Esophagus squamous epithelium (tissue), 5 donors: ENCODE measurements around the gene ADCK1. TPM values are rescaled to one million over a fixed set of nuclear protein-coding genes. Genes with fewer than 3 reads are reported as not detected.

Experiments
- DNase-seq: peaks from one replicate; lab custom pipeline; 2025; lab: John Stamatoyannopoulos, UW
- H3K27ac ChIP-seq, 4 donors: fragments of 200-600 bp; sonication (generic); one replicate each; pipeline ENCODE4 v1.5.1; 2016 to 2019; ENCODE audit warnings: mild to moderate bottlenecking in 1 of 4
- H3K27me3 ChIP-seq, 4 donors: fragments of 200-600 bp; sonication (generic); 1 replicate in 3 of 4; 2 replicates in 1 of 4; pipeline versions ENCODE4 v1.5.1 to v1.6.0; 2017 to 2021; ENCODE audit warnings: antibody characterized with exemption in 1 of 4
- H3K36me3 ChIP-seq, 3 donors: fragments of 200-600 bp; sonication (generic); one replicate each; pipeline ENCODE4 v1.5.1; 2016 to 2019
- H3K4me1 ChIP-seq, 3 donors: fragments of 200-600 bp; sonication (generic); one replicate each; pipeline ENCODE4 v1.5.1; 2017 to 2019
- H3K4me3 ChIP-seq, 4 donors: fragments of 200-600 bp; sonication (generic); 1 replicate in 3 of 4; 2 replicates in 1 of 4; pipeline ENCODE4 v1.5.1; 2016 to 2019; ENCODE audit warnings: mild to moderate bottlenecking in 2 of 4, moderate library complexity in 1 of 4
- H3K9me3 ChIP-seq, 3 donors: fragments of 200-600 bp; sonication (generic); one replicate each; pipeline ENCODE4 v1.5.1; 2016 to 2019
- CTCF ChIP-seq, 6 experiments: fragments of 450-650 bp in 4 of 6; fragments of 200-600 bp in 2 of 6; sonication (generic) in 2 of 6; IDR thresholded peaks; one replicate each; pipeline ENCODE4 v1.5.1; 2016 to 2019; ENCODE audit warnings: antibody characterized with exemption in 6 of 6, mild to moderate bottlenecking in 4 of 6, moderate library complexity in 4 of 6
- POLR2A ChIP-seq, 4 donors: fragments of 450-650 bp; IDR thresholded peaks; one replicate each; pipeline ENCODE4 v1.6.1; 2017; ENCODE audit warnings: antibody characterized with exemption in 4 of 4, mild to moderate bottlenecking in 4 of 4, moderate library complexity in 3 of 4
- WGBS, 2 donors: methylation state at CpG; one replicate each; pipeline ENCODE4 v1.1.5; 2018; 5-methylcytosine and 5-hydroxymethylcytosine counted together
- intact Hi-C: fragments of 100-400 bp; cut with DNase I; formaldehyde crosslinking; loops from one replicate; pipeline ENCODE4 v1.15.0; 2022
- total RNA-seq, 4 donors: library from RNA; depleted of rRNA; stranded (reverse); fragments of >200 nt; gene quantifications; one replicate each; pipeline ENCODE4 v1.1.0, GENCODE V29; 2016
- donor health status: DM: yes; HTN: yes; CAD: no.

The ADCK1 gene
- total RNA-seq, 4 donors from 2014 or later = 3.6 to 5.4 (median 4.4) TPM

- Histone ChIP-seq H3K27me3 (no peaks in the 10 kb centered on the region), H3K4me1 (peaks cover 0 to 6% (median 0%) of the 10 kb centered on the region in 3 donors), H3K9me3 (no peaks in the 10 kb centered on the region), H3K27ac (no peak overlapping the region), H3K4me3 (no peak overlapping the region), H3K36me3 (no peaks in the 10 kb centered on the region)
- DNase-seq = no peak
- intact Hi-C loops = no loop called here
- TF ChIP-seq CTCF (IDR thresholded peaks at IDR 0.05) (no peak), POLR2A (IDR thresholded peaks at IDR 0.05) (no peak)
- 88 to 100% methylated on average over 3 to 4 of the region's 5 CpGs for WGBS, 2 donors
Measured at GRCh38 chr14:77880056-77880455, 80.1 kb downstream of the ADCK1 start.

- 48 to 60% methylated on average over 1 to 5 of the region's 5 CpGs for WGBS, 2 donors
- Histone ChIP-seq H3K9me3 (no peaks in the 10 kb centered on the region), H3K4me1 (peaks cover 0 to 6% (median 0%) of the 10 kb centered on the region in 3 donors), H3K4me3 (no peak overlapping the region), H3K27ac (no peak overlapping the region), H3K36me3 (peaks cover 0 to 3% (median 0%) of the 10 kb centered on the region in 3 donors), H3K27me3 (no peaks in the 10 kb centered on the region)
- no peak for DNase-seq
- TF ChIP-seq POLR2A (IDR thresholded peaks at IDR 0.05) (no peak), CTCF (IDR thresholded peaks at IDR 0.05) (no peak)
- intact Hi-C loops = no loop called here
Measured at GRCh38 chr14:77882098-77882497, 82.2 kb downstream of the ADCK1 start.

- 40 to 55% methylated on average over 1 to 4 of the region's 4 CpGs for WGBS, 2 donors
- Histone ChIP-seq H3K27ac (no peak overlapping the region), H3K9me3 (no peaks in the 10 kb centered on the region), H3K4me1 (peaks cover 0 to 6% (median 0%) of the 10 kb centered on the region in 3 donors), H3K4me3 (no peak overlapping the region), H3K36me3 (peaks cover 0 to 8% (median 0%) of the 10 kb centered on the region in 3 donors), H3K27me3 (no peaks in the 10 kb centered on the region)
- intact Hi-C loops = no loop called here
- TF ChIP-seq CTCF (IDR thresholded peaks at IDR 0.05) (no peak), POLR2A (IDR thresholded peaks at IDR 0.05) (no peak)
- no peak for DNase-seq
Measured at GRCh38 chr14:77882636-77883035, 82.7 kb downstream of the ADCK1 start.

- H3K4me3 ChIP-seq = no peak overlapping the region
- no peak for DNase-seq
- TF ChIP-seq CTCF (IDR thresholded peaks at IDR 0.05) (no peak), POLR2A (IDR thresholded peaks at IDR 0.05) (no peak)
- H3K27me3 ChIP-seq = no peaks in the 10 kb centered on the region
- WGBS, 2 donors = 84 to 91% methylated on average over 7 of the region's 7 CpGs
- peaks cover 0 to 15% (median 0%) of the 10 kb centered on the region in 3 donors for H3K36me3 ChIP-seq
- no peak overlapping the region for H3K27ac ChIP-seq
- H3K4me1 ChIP-seq = peaks cover 0 to 6% (median 0%) of the 10 kb centered on the region in 3 donors
- intact Hi-C loops = no loop called here
- no peaks in the 10 kb centered on the region for H3K9me3 ChIP-seq
Measured at GRCh38 chr14:77883131-77883846, 83.4 kb downstream of the ADCK1 start.

GRCh38 chr14:77883847-77884238 lies 83.9 kb downstream of the ADCK1 start:
- TF ChIP-seq POLR2A (IDR thresholded peaks at IDR 0.05) (no peak), CTCF (IDR thresholded peaks at IDR 0.05) (no peak)
- H3K4me3 ChIP-seq = no peak overlapping the region
- no peaks in the 10 kb centered on the region for H3K9me3 ChIP-seq
- H3K27ac ChIP-seq = no peak overlapping the region
- peaks cover 0 to 21% (median 0%) of the 10 kb centered on the region in 3 donors for H3K36me3 ChIP-seq
- peaks cover 0 to 6% (median 0%) of the 10 kb centered on the region in 3 donors for H3K4me1 ChIP-seq
- no peaks in the 10 kb centered on the region for H3K27me3 ChIP-seq
- DNase-seq = no peak
- intact Hi-C loops = no loop called here
- 93% methylated on average over 2 of the region's 2 CpGs; no CpG with 5 or more reads in 1 of the 2 donors for WGBS, 2 donors
